GM23338 (cell line): Measurements from ENCODE around the gene FARP1. TPM values are rescaled to one million over a fixed set of nuclear protein-coding genes. Genes with fewer than 3 reads are reported as not detected.

Experiments used
- ATAC-seq: fragments of 200-7000 bp; cut with Tn5 transposase; 3 replicates; pipeline ENCODE4 v1.9.1; 2020
- DNase-seq: peaks from one replicate; pipeline ENCODE4 v3.0.0-alpha.2; 2015; ENCODE audit warnings: low spot score
- H2AFZ ChIP-seq: fragments of 200-600 bp; sonication (generic); 2 replicates; pipeline ENCODE4 v1.8.0; 2016; ENCODE audit warnings: antibody characterized with exemption, mild to moderate bottlenecking, moderate library complexity
- H3F3A ChIP-seq: fragments of 200-600 bp; sonication (generic); replicated peaks from 2 replicates; pipeline ENCODE4 v1.8.0; 2017; ENCODE audit warnings: antibody characterized with exemption, mixed run types, low read depth
- H3K27ac ChIP-seq: fragments of 200-600 bp; sonication (generic); 2 replicates; pipeline ENCODE4 v1.6.1; 2016; ENCODE audit warnings: low read depth
- H3K27me3 ChIP-seq: fragments of 200-600 bp; sonication (generic); 2 replicates; pipeline ENCODE4 v1.8.0; 2016; ENCODE audit warnings: mild to moderate bottlenecking, mixed run types, moderate library complexity; ENCODE audit not compliant: insufficient read depth
- H3K36me3 ChIP-seq: fragments of 200-600 bp; sonication (generic); 2 replicates; pipeline ENCODE4 v1.8.0; 2016; ENCODE audit warnings: mild to moderate bottlenecking; ENCODE audit not compliant: insufficient read depth
- H3K4me1 ChIP-seq: fragments of 200-600 bp; sonication (generic); 2 replicates; pipeline ENCODE4 v1.8.0; 2016; ENCODE audit warnings: mild to moderate bottlenecking, moderate library complexity; ENCODE audit not compliant: insufficient read depth
- H3K4me2 ChIP-seq: fragments of 200-600 bp; sonication (generic); 2 replicates; pipeline ENCODE4 v1.7.1; 2017; ENCODE audit warnings: mixed run types
- H3K4me3 ChIP-seq: fragments of 200-600 bp; sonication (generic); 2 replicates; pipeline ENCODE4 v1.6.1; 2016; ENCODE audit warnings: mixed run types
- H3K79me2 ChIP-seq: fragments of 200-600 bp; sonication (generic); replicated peaks from 2 replicates; pipeline ENCODE4 v1.8.0; 2017; ENCODE audit warnings: mild to moderate bottlenecking; ENCODE audit not compliant: insufficient read depth
- H3K9me2 ChIP-seq: fragments of 200-600 bp; sonication (generic); 2 replicates; pipeline ENCODE4 v1.8.0; 2017; ENCODE audit not compliant: insufficient read depth
- H4K20me1 ChIP-seq: fragments of 200-600 bp; sonication (generic); replicated peaks from 2 replicates; pipeline ENCODE4 v1.8.0; 2017; ENCODE audit warnings: mild to moderate bottlenecking; ENCODE audit not compliant: insufficient read depth
- H3K27ac Mint-ChIP-seq: 2 replicates; pipeline ENCODE4 v1.8.0; 2020; ENCODE audit warnings: inconsistent platforms, mild to moderate bottlenecking, moderate library complexity, mixed read lengths
- H3K27me3 Mint-ChIP-seq: 3 replicates; pipeline ENCODE4 v1.8.0; 2022; ENCODE audit warnings: low read depth, mild to moderate bottlenecking, moderate library complexity, mixed read lengths, inconsistent platforms; ENCODE audit not compliant: insufficient read depth, poor library complexity
- H3K36me3 Mint-ChIP-seq: 3 replicates; pipeline ENCODE4 v1.8.0; 2021; ENCODE audit warnings: low read depth, mild to moderate bottlenecking, inconsistent platforms, moderate library complexity, mixed read lengths
- H3K4me1 Mint-ChIP-seq: 3 replicates; pipeline ENCODE4 v1.8.0; 2020; ENCODE audit warnings: mild to moderate bottlenecking, inconsistent platforms, mixed read lengths
- H3K4me3 Mint-ChIP-seq: 3 replicates; pipeline ENCODE4 v1.8.0; 2021; ENCODE audit warnings: moderate library complexity, mild to moderate bottlenecking, inconsistent platforms, mixed read lengths
- H3K9me3 Mint-ChIP-seq: 3 replicates; pipeline ENCODE4 v1.8.0; 2020; ENCODE audit warnings: moderate library complexity, mild to moderate bottlenecking, inconsistent platforms, mixed read lengths
- CREB1 ChIP-seq: fragments of 250-450 bp; sonication (Bioruptor Pico); IDR thresholded peaks from 2 replicates; pipeline ENCODE4 v1.5.0; 2020; ENCODE audit warnings: low read depth, mild to moderate bottlenecking, moderate library complexity
- CTCF ChIP-seq, 2 experiments: fragments of 200-600 bp in 1 of 2; sonication (generic) in 1 of 2; conservative IDR thresholded peaks; 2 replicates each; pipeline versions ENCODE4 v1.5.1 to v1.6.1; 2016 to 2017; ENCODE audit warnings: antibody characterized with exemption in 2 of 2, low read depth in 2 of 2, mild to moderate bottlenecking in 2 of 2, moderate library complexity in 1 of 2
- EZH2 ChIP-seq: fragments of 200-600 bp; sonication (generic); IDR thresholded peaks from one replicate; pipeline ENCODE4 v1.8.0; 2017; ENCODE audit warnings: antibody characterized with exemption, mild to moderate bottlenecking, low read depth; ENCODE audit not compliant: unreplicated experiment
- POLR2AphosphoS5 ChIP-seq: IDR thresholded peaks from 2 replicates; pipeline ENCODE4 v1.6.1; 2016; ENCODE audit warnings: antibody characterized with exemption, low read depth
- polyA plus RNA-seq: library from polyadenylated mRNA; unstranded; fragments of >200 nt; fragmentation: Nextera tagmentation; extraction: Ambion mirVana; gene quantifications from 2 replicates; pipeline ENCODE4 v1.2.1, GENCODE V29; 2016
- total RNA-seq: library from RNA; depleted of rRNA; stranded (reverse); fragments of >200 nt; shearing (Covaris generic); gene quantifications from 2 replicates; pipeline ENCODE4 v1.2.3, GENCODE V29; 2014

The FARP1 gene
- total and polyA plus RNA-seq, 2 experiments from 2014 or later, result 53.6 to 82.5 TPM

- Histone ChIP-seq H3K79me2 (peaks cover 7% of the 10 kb centered on the region; the same call in 1 of the 2 replicates), H3K27me3 (no peaks in the 10 kb centered on the region), H3K27ac (no peak overlapping the region), H2AFZ (no peak overlapping the region), H3K4me1 (peaks cover 31% of the 10 kb centered on the region), H3K4me3 (no peak overlapping the region), H3K9me2 (no peaks in the 10 kb centered on the region), H3K4me2 (no peak overlapping the region), H3F3A (peaks cover 7% of the 10 kb centered on the region; the same call in 1 of the 2 replicates), H3K36me3 (peaks cover 16% of the 10 kb centered on the region; the same call in 1 of the 2 replicates), H4K20me1 (no peaks in the 10 kb centered on the region; the same call in 1 of the 2 replicates)
- H3K27me3 Mint-ChIP-seq, result peaks cover 38% of the 10 kb centered on the region
- ATAC-seq (peak; percentile 22), DNase-seq (peak; percentile 95)
- H3K4me3 Mint-ChIP-seq, result no peak overlapping the region
- peaks cover 49% of the 10 kb centered on the region for H3K36me3 Mint-ChIP-seq
- H3K4me1 Mint-ChIP-seq, result peaks cover 44% of the 10 kb centered on the region
- TF ChIP-seq CTCF (conservative IDR thresholded peaks at IDR 0.05; ENCODE audit: low read depth in 2 of 2) (peak; percentile 86 to 92), CREB1 (CRISPR knock-in tag) (peak; percentile 38), EZH2 (no peak)
- no peaks in the 10 kb centered on the region; the same call in 1 of the 3 replicates for H3K9me3 Mint-ChIP-seq
- peak overlapping the region; percentile 42 for H3K27ac Mint-ChIP-seq
Measured at GRCh38 chr13:98447881-98448641, 305.2 kb downstream of the FARP1 start.

- Histone ChIP-seq H3K9me2 (no peaks in the 10 kb centered on the region), H3F3A (peaks cover 7% of the 10 kb centered on the region; the same call in 1 of the 2 replicates), H3K4me2 (no peak overlapping the region), H4K20me1 (no peaks in the 10 kb centered on the region; the same call in 1 of the 2 replicates), H3K27ac (peak overlapping the region; percentile 87; the same call in 1 of the 2 replicates), H3K4me3 (no peak overlapping the region), H3K27me3 (no peaks in the 10 kb centered on the region), H3K4me1 (peaks cover 31% of the 10 kb centered on the region), H3K79me2 (peaks cover 7% of the 10 kb centered on the region; the same call in 1 of the 2 replicates), H2AFZ (no peak overlapping the region), H3K36me3 (peaks cover 17% of the 10 kb centered on the region; the same call in 1 of the 2 replicates)
- peaks cover 50% of the 10 kb centered on the region for H3K36me3 Mint-ChIP-seq
- H3K4me3 Mint-ChIP-seq, result no peak overlapping the region
- TF ChIP-seq POLR2AphosphoS5 (no peak), CTCF (conservative IDR thresholded peaks at IDR 0.05; ENCODE audit: low read depth in 2 of 2) (0 out of 4 replicates have a peak, but pooled peaks of 1 of the 2 experiments have one; percentile 4)
- H3K9me3 Mint-ChIP-seq, result no peaks in the 10 kb centered on the region; the same call in 1 of the 3 replicates
- H3K4me1 Mint-ChIP-seq, result peaks cover 44% of the 10 kb centered on the region
- no peak overlapping the region for H3K27ac Mint-ChIP-seq
- ATAC-seq (no peak), DNase-seq (no peak)
- peaks cover 37% of the 10 kb centered on the region for H3K27me3 Mint-ChIP-seq
Measured at GRCh38 chr13:98448642-98448928, 305.7 kb downstream of the FARP1 start.
